Testis (tissue), 3 donors: ENCODE measurements around the gene NTM. TPM values are rescaled to one million over a fixed set of nuclear protein-coding genes. Genes with fewer than 3 reads are reported as not detected.
A peak's percentile ranks its signal among the peaks of the same experiment; 100 is the strongest.

Experiments
- DNase-seq: peaks from one replicate; pipeline ENCODE4 v3.0.0-alpha.2; 2019
- H3K27ac ChIP-seq, 2 donors: fragments of 200-600 bp; sonication (generic); one replicate each; pipeline ENCODE4 v1.5.1; 2019
- H3K27me3 ChIP-seq: fragments of 200-600 bp; sonication (generic); one replicate; pipeline ENCODE4 v1.5.1; 2019
- H3K36me3 ChIP-seq: fragments of 200-600 bp; sonication (generic); one replicate; pipeline ENCODE4 v1.5.1; 2017; ENCODE audit warnings: low read depth; ENCODE audit errors: missing control alignments
- H3K4me1 ChIP-seq: fragments of 200-600 bp; sonication (generic); one replicate; pipeline ENCODE4 v1.5.1; 2019
- H3K4me3 ChIP-seq, 2 donors: fragments of 200-600 bp; sonication (generic); one replicate each; pipeline ENCODE4 v1.5.1; 2017 to 2019
- H3K9me3 ChIP-seq: fragments of 200-600 bp; sonication (generic); one replicate; pipeline ENCODE4 v1.5.1; 2017
- CTCF ChIP-seq, 3 experiments: fragments of 450-650 bp in 2 of 3; fragments of 200-600 bp in 1 of 3; sonication (generic) in 1 of 3; IDR thresholded peaks; one replicate each; pipeline ENCODE4 v1.5.1; 2016 to 2019; ENCODE audit warnings: antibody characterized with exemption in 3 of 3, mild to moderate bottlenecking in 2 of 3, moderate library complexity in 1 of 3
- POLR2A ChIP-seq: fragments of 450-650 bp; IDR thresholded peaks from one replicate; pipeline ENCODE4 v1.6.1; 2017; ENCODE audit warnings: antibody characterized with exemption, mild to moderate bottlenecking, moderate library complexity
- WGBS, 2 donors: methylation state at CpG; one replicate each; pipeline ENCODE4 v1.1.5; 2018; 5-methylcytosine and 5-hydroxymethylcytosine counted together
- intact Hi-C: fragments of 100-400 bp; cut with DNase I; formaldehyde crosslinking; loops from one replicate; pipeline ENCODE4 v1.15.1; 2023; ENCODE audit warnings: low total_unique reads
- polyA plus RNA-seq: library from polyadenylated mRNA; stranded (reverse); fragments of 350-450 nt; fragmentation: Illumina TruSeq; extraction: RNeasy Lipid Tissue Mini Kit (QIAGEN cat#74804); gene quantifications from one replicate; pipeline ENCODE4 v1.2.3, GENCODE V29; 2014; ENCODE audit warnings: low read depth, low replicate concordance; ENCODE audit not compliant: insufficient read depth
- total RNA-seq, 2 donors: library from RNA; depleted of rRNA; stranded (reverse); fragments of >200 nt; gene quantifications; one replicate each; pipeline ENCODE4 v1.2.3, GENCODE V29; 2016

The NTM gene
- total and polyA plus RNA-seq, 3 donors from 2014 or later: 1.7 to 4.5 (median 1.8) TPM

GRCh38 chr11:132154781-132155180 lies 784.4 kb downstream of the NTM start:
- DNase-seq: no peak
- WGBS, 2 donors: 83 to 84% methylated on average over 4 of the region's 4 CpGs
- TF ChIP-seq CTCF (IDR thresholded peaks at IDR 0.05) (no peak), POLR2A (no peak)

GRCh38 chr11:132158091-132158490 lies 787.7 kb downstream of the NTM start:
- no peaks in the 10 kb centered on the region for H3K9me3 ChIP-seq
- no peaks in the 10 kb centered on the region for H3K27me3 ChIP-seq
- no peak for TF ChIP-seq POLR2A
- no peak for TF ChIP-seq CTCF (IDR thresholded peaks at IDR 0.05)

More at GRCh38 chr11:132154781-132155180, 784.4 kb downstream of the NTM start:
- Histone ChIP-seq H3K4me1 (no peaks in the 10 kb centered on the region), H3K27me3 (no peaks in the 10 kb centered on the region), H3K27ac (no peak overlapping the region), H3K9me3 (no peaks in the 10 kb centered on the region), H3K36me3 (no peaks in the 10 kb centered on the region), H3K4me3 (no peak overlapping the region)
- intact Hi-C loops: no loop called here

GRCh38 chr11:132158696-132159095 lies 788.3 kb downstream of the NTM start:
- no peaks in the 10 kb centered on the region for H3K27me3 ChIP-seq
- DNase-seq: no peak
- no peaks in the 10 kb centered on the region for H3K9me3 ChIP-seq
- intact Hi-C loops: no loop called here
- 85 to 96% methylated on average over 2 of the region's 2 CpGs for WGBS, 2 donors
- no peaks in the 10 kb centered on the region for H3K36me3 ChIP-seq
- TF ChIP-seq CTCF (IDR thresholded peaks at IDR 0.05) (no peak), POLR2A (no peak)
- H3K4me1 ChIP-seq: no peaks in the 10 kb centered on the region
- H3K4me3 ChIP-seq: no peak overlapping the region
- no peak overlapping the region for H3K27ac ChIP-seq

More at GRCh38 chr11:132158091-132158490, 787.7 kb downstream of the NTM start:
- H3K36me3 ChIP-seq: no peaks in the 10 kb centered on the region
- no peak overlapping the region for H3K27ac ChIP-seq
- WGBS, 2 donors: 90 to 94% methylated on average over 3 of the region's 3 CpGs
- intact Hi-C loops: no loop called here
- DNase-seq: no peak
- H3K4me1 ChIP-seq: no peaks in the 10 kb centered on the region
- H3K4me3 ChIP-seq: no peak overlapping the region

- Histone ChIP-seq H3K4me3 (peak overlapping the region in 1 of 2 donors; percentile 34), H3K27ac (no peak overlapping the region), H3K27me3 (no peaks in the 10 kb centered on the region), H3K36me3 (no peaks in the 10 kb centered on the region), H3K9me3 (no peaks in the 10 kb centered on the region), H3K4me1 (no peaks in the 10 kb centered on the region)
- WGBS, 2 donors: 53 to 63% methylated on average over 26 of the region's 26 CpGs
- no peak for DNase-seq
- intact Hi-C loops: no loop called here
- TF ChIP-seq POLR2A (no peak), CTCF (IDR thresholded peaks at IDR 0.05) (no peak)
Observed at GRCh38 chr11:132161403-132162078, 791.1 kb downstream of the NTM start.
